Breast epithelium (tissue), 4 donors: Measurements from ENCODE around the gene PEX26. TPM values are rescaled to one million over a fixed set of nuclear protein-coding genes. Genes with fewer than 3 reads are reported as not detected.

ENCODE experiments used
- DNase-seq, 2 donors: peaks; one replicate each; pipeline ENCODE4 v3.0.0-alpha.2; 2019; ENCODE audit warnings: low spot score in 2 of 2
- H3K27ac ChIP-seq, 2 donors: fragments of 200-600 bp; sonication (generic) in 1 of 2; one replicate each; pipeline ENCODE4 v1.5.1; 2016 to 2019; ENCODE audit warnings: mild to moderate bottlenecking in 1 of 2
- H3K27me3 ChIP-seq, 2 donors: fragments of 200-600 bp; sonication (generic) in 1 of 2; one replicate each; pipeline versions ENCODE4 v1.5.1 to v1.6.0; 2017 to 2019; ENCODE audit warnings: control low read depth in 1 of 2, mild to moderate bottlenecking in 1 of 2
- H3K36me3 ChIP-seq: fragments of 200-600 bp; one replicate; pipeline ENCODE4 v1.5.1; 2019
- H3K4me1 ChIP-seq, 2 donors: fragments of 200-600 bp; sonication (generic); one replicate each; pipeline ENCODE4 v1.5.1; 2016 to 2019; ENCODE audit warnings: control low read depth in 1 of 2
- H3K4me3 ChIP-seq, 3 donors: fragments of 200-600 bp; sonication (generic); 1 replicate in 2 of 3; 2 replicates in 1 of 3; pipeline ENCODE4 v1.5.1; 2016 to 2019; ENCODE audit warnings: mild to moderate bottlenecking in 3 of 3, moderate library complexity in 2 of 3
- H3K9me3 ChIP-seq, 2 donors: fragments of 200-600 bp; sonication (generic) in 1 of 2; one replicate each; pipeline ENCODE4 v1.5.1; 2016 to 2019; ENCODE audit warnings: control low read depth in 1 of 2
- POLR2A ChIP-seq: fragments of 450-650 bp; IDR thresholded peaks from one replicate; pipeline ENCODE4 v1.6.1; 2016; ENCODE audit warnings: antibody characterized with exemption, mild to moderate bottlenecking, moderate library complexity
- POLR2AphosphoS5 ChIP-seq, 3 donors: sonication (generic); formaldehyde crosslinking; IDR thresholded peaks; one replicate each; pipeline ENCODE4 v1.6.1; 2017; ENCODE audit warnings: antibody characterized with exemption in 3 of 3
- intact Hi-C: fragments of 100-400 bp; cut with DNase I; formaldehyde crosslinking; loops from one replicate; pipeline ENCODE4 v1.15.1; 2023; ENCODE audit warnings: low total_unique reads
- total RNA-seq, 3 donors: library from RNA; depleted of rRNA; stranded (reverse); fragments of >200 nt; gene quantifications; one replicate each; pipeline ENCODE4 v1.1.0, GENCODE V29; 2016
- TF ChIP-seq, protein P1 (sequence below), 3 donors: fragments of 450-650 bp; IDR thresholded peaks; one replicate each; pipeline ENCODE4 v1.5.1; 2016 to 2017; ENCODE audit warnings: antibody characterized with exemption in 3 of 3, mild to moderate bottlenecking in 3 of 3, moderate library complexity in 3 of 3

The PEX26 gene
- total RNA-seq, 3 donors from 2014 or later: 18.7 to 22.2 (median 19.2) TPM

DNA sequence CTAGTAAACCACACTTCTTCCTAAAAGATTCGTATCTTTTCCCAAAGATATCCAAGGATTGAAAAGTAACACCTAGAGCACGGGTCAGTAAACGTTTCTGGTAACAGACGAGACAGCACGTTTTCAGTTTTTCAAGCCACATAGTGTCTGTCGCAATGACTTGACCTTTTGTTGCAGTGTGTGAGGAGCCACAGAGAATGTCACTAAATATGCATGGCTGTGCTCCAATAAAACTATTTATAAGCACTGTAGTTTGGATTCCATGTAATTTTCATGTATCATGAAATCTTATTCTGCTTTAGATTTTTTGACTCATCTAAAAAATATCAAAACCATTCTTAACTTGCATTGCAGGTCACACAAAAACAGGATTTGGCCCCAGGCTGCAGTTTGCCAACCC, 35.1 kb upstream of the PEX26 start:
- Histone ChIP-seq H3K9me3 (no peaks in the 10 kb centered on the region), H3K27me3 (no peaks in the 10 kb centered on the region), H3K4me1 (no peaks in the 10 kb centered on the region), H3K27ac (peak overlapping the region; percentile 38 to 50), H3K4me3 (no peak overlapping the region), H3K36me3 (no peaks in the 10 kb centered on the region)
- TF ChIP-seq POLR2AphosphoS5 (IDR thresholded peaks at IDR 0.05) (no peak), POLR2A (no peak)
- TF ChIP-seq, protein P1, sequence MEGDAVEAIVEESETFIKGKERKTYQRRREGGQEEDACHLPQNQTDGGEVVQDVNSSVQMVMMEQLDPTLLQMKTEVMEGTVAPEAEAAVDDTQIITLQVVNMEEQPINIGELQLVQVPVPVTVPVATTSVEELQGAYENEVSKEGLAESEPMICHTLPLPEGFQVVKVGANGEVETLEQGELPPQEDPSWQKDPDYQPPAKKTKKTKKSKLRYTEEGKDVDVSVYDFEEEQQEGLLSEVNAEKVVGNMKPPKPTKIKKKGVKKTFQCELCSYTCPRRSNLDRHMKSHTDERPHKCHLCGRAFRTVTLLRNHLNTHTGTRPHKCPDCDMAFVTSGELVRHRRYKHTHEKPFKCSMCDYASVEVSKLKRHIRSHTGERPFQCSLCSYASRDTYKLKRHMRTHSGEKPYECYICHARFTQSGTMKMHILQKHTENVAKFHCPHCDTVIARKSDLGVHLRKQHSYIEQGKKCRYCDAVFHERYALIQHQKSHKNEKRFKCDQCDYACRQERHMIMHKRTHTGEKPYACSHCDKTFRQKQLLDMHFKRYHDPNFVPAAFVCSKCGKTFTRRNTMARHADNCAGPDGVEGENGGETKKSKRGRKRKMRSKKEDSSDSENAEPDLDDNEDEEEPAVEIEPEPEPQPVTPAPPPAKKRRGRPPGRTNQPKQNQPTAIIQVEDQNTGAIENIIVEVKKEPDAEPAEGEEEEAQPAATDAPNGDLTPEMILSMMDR (IDR thresholded peaks at IDR 0.05): no peak
- no peak for DNase-seq
- intact Hi-C loops: no loop called here

DNA sequence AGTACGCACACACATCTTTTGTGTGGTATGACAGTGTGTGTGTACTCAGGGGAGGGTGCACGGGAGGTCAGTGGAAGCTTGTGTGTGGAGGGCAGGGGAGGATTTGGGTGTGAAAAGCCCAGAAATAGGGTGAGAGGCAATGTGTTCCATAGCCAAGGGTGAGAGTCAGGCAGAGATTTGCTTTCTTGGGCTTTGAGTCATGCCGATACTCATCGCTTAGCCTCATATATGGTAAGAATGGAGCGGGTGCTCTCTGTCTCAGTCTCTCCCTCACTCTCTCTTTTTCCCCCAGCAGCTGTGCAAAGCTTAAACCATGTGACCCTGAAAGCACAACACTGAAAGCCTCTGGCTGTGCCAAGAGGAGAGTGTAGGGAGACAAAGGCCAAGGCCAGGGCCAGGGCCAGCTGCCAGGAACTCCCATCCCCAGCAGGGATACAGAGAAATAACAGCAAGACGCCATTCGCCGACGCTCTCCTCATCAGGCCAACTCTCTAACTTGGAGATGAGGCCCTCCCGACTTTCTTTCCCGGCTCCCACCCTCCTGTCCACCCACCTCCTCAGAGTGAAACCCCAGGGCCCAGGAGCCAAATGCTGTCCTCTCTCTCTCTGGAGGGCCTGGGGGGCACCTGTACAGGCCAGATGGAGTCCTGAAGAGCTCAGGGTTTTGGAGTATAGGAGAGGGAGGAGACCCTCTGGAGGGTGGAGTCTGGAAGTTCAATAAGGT, 33.1 kb upstream of the PEX26 start:
- H3K4me3 ChIP-seq: no peak overlapping the region
- intact Hi-C loops: no loop called here
- peak overlapping the region; percentile 53 to 57 for H3K27ac ChIP-seq
- H3K27me3 ChIP-seq: no peaks in the 10 kb centered on the region
- no peaks in the 10 kb centered on the region for H3K9me3 ChIP-seq
- no peak for DNase-seq
- TF ChIP-seq POLR2A (no peak), POLR2AphosphoS5 (IDR thresholded peaks at IDR 0.05) (no peak)
- TF ChIP-seq, protein P1 (IDR thresholded peaks at IDR 0.05): no peak
- H3K36me3 ChIP-seq: no peaks in the 10 kb centered on the region
- no peaks in the 10 kb centered on the region for H3K4me1 ChIP-seq

DNA sequence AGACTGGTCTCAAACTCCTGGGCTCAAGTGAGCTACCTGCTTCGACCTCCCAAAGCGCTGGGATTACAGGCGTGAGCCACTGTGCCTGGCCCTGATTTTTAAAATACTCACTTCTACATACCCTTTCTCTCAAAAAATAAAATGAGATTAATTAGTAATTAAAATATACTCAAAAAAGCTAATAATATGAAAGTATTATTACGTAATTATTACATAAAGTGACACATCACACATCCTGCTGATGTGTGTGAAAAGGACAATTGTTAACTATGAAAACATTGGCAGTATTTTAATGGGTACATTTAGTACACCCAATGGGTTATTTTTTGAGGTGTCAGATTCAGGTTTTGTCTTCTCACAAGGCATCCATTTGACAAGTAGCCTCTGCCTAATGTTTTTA, 32.0 kb upstream of the PEX26 start:
- intact Hi-C loops: no loop called here
- Histone ChIP-seq H3K27ac (no peak overlapping the region), H3K9me3 (no peaks in the 10 kb centered on the region), H3K4me1 (no peaks in the 10 kb centered on the region), H3K27me3 (no peaks in the 10 kb centered on the region), H3K36me3 (no peaks in the 10 kb centered on the region), H3K4me3 (no peak overlapping the region)
- TF ChIP-seq POLR2A: no peak
- no peak for TF ChIP-seq POLR2AphosphoS5 (IDR thresholded peaks at IDR 0.05)
- TF ChIP-seq, protein P1 (IDR thresholded peaks at IDR 0.05): no peak
- DNase-seq: no peak

DNA sequence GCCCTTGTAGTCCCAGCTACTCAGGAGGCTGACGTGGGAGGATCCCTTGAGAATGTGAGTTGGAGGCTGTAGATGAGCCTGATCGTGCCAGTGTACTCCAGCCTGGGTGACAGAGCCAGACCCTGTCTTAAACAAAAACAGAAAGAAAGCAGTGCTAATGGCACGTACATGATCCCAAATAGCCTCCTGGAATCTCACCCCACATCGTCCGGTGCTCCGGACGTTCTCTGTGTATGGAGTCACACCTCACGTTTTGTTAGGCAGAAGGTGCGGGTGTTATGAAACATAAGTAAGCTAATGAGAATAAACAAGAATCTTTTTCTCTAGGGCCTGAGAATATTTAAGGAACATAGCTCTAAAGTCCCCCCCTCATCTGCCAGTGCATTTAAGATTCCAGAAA, 29.7 kb upstream of the PEX26 start:
- no peaks in the 10 kb centered on the region for H3K36me3 ChIP-seq
- H3K4me3 ChIP-seq: peak overlapping the region in 2 of 3 donors; percentile 41 to 62
- no peak for DNase-seq
- TF ChIP-seq POLR2A (no peak), POLR2AphosphoS5 (IDR thresholded peaks at IDR 0.05) (no peak)
- intact Hi-C loops: no loop called here
- no peak overlapping the region for H3K27ac ChIP-seq
- H3K9me3 ChIP-seq: no peaks in the 10 kb centered on the region
- no peaks in the 10 kb centered on the region for H3K4me1 ChIP-seq
- H3K27me3 ChIP-seq: no peaks in the 10 kb centered on the region

DNA sequence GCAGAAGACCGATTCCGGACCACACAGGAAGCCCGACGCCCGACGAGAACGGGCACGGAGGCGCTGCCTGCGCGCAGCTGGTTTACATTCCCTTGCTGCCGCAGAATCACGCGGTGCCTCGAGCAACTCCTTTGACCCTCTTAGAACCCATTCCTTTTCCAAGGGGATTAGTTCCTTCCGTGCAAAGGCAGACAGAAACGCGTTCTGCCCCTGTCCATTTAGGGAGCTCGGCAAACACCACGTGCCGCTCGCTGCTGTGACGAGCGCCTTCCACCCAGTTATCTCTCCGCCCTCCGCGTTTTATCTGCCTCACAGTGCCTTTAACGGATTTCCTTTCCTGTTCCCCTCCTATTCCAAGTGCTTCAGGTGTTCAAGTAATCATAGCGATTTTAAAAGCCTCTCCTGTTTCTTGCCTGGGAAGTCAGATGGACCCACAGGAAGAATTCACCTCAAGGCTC, 29.3 kb upstream of the PEX26 start:
- Histone ChIP-seq H3K27me3 (no peaks in the 10 kb centered on the region), H3K36me3 (no peaks in the 10 kb centered on the region), H3K4me3 (peak overlapping the region in 2 of 3 donors; percentile 41 to 62), H3K4me1 (no peaks in the 10 kb centered on the region), H3K27ac (peak overlapping the region in 1 of 2 donors; percentile 1), H3K9me3 (no peaks in the 10 kb centered on the region)
- TF ChIP-seq POLR2A (no peak), POLR2AphosphoS5 (IDR thresholded peaks at IDR 0.05) (peak in 1 of 3 donors; percentile 26)
- TF ChIP-seq, protein P1 (IDR thresholded peaks at IDR 0.05): no peak
- DNase-seq: peak in 1 of 2 donors; percentile 64
- intact Hi-C loops: no loop called here
